ENCODE data around the gene PLEKHJ1. TPM values are rescaled to one million over a fixed set of nuclear protein-coding genes. Genes with fewer than 3 reads are reported as not detected.

Gene PLEKHJ1
- polyA plus RNA-seq, 2 of the 4 experiments (the other 2 are of a cell fraction), result 19.9 to 33.9 TPM

DNA sequence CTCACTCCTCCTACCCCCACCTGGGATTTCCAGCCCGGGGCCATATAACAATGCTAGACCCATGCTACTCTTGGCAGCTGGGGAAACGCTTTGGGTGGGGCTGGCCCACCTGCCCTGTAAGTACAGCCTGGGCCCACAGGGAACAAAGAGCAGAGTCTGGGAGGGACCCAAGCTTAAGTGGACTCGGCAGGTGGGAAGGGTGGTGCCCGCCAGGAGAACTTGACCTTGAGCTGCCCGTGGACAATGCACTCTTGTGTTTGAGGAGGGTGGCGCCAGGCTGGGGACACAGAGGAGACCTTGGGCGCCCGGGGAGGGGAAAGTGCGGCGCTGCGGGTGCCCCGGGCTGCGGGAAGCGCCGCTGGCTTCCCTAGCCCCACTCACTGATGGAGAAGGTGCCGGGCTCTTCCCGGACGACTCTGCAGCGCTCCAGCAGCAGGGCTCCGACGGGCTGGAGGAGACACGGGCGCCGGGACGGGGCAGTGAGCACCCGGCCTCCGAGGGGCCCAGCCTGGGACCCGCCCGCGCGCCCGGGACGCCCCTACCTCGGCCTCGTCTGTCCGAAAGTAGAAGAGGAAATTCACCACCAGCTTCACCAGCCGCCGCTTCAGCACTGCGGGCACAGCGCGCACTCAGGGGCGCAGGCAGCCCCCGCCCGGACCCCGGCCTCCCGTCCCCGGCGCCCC lies 607 bp downstream of the PLEKHJ1 start:
- ATAC-seq, result peak; percentile 2 to 22; a peak in 5 of 6 replicates
- no peak for FAIRE-seq
- 3% methylated on average over 6 of the region's 48 CpGs for WGBS (ENCODE audit: missing lambda C conversion rate)
- TF ChIP-seq, protein P1, sequence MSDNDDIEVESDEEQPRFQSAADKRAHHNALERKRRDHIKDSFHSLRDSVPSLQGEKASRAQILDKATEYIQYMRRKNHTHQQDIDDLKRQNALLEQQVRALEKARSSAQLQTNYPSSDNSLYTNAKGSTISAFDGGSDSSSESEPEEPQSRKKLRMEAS (IDR thresholded peaks at IDR 0.05), result no peak
- no peak for TF ChIP-seq JUN (IDR thresholded peaks at IDR 0.05)
- TF ChIP-seq, protein P2, sequence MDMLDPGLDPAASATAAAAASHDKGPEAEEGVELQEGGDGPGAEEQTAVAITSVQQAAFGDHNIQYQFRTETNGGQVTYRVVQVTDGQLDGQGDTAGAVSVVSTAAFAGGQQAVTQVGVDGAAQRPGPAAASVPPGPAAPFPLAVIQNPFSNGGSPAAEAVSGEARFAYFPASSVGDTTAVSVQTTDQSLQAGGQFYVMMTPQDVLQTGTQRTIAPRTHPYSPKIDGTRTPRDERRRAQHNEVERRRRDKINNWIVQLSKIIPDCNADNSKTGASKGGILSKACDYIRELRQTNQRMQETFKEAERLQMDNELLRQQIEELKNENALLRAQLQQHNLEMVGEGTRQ (IDR thresholded peaks at IDR 0.05), result no peak
- TF ChIP-seq GATA3 (IDR thresholded peaks at IDR 0.05; ENCODE audit: borderline replicate concordance), result no peak
- TF ChIP-seq KDM5A (IDR thresholded peaks at IDR 0.05), result no peak
- TF ChIP-seq ZC3H11A (IDR thresholded peaks at IDR 0.05), result no peak
- no peak for TF ChIP-seq ZSCAN20 (CRISPR knock-in tag; IDR thresholded peaks at IDR 0.05)
- no peak for TF ChIP-seq HOXB5 (CRISPR knock-in tag; IDR thresholded peaks at IDR 0.05)
- DNase-seq (ENCODE audit: low read depth in 1 of 2, low spot score in 1 of 2), result no peak
- POLR2A ChIA-PET, result interaction anchor here (0.6 to 1.0 kb wide), 3 partner anchors 28 to 240 kb away, joined by 3 to 7 read pairs (median 3); partner anchors contain the start of gene GADD45B
- peaks cover 28% of the 10 kb centered on the region for H3K4me1 ChIP-seq
- CTCF ChIA-PET, result interaction anchor here (0.6 to 1.6 kb wide), 23 partner anchors 8 to 402 kb away, joined by 3 to 10 read pairs (median 4); partner anchors contain the start of gene AMH
- peak overlapping the region; percentile 97 for H3K4me2 ChIP-seq
- peak overlapping the region; percentile 98 for H3K4me3 ChIP-seq
- H3K9me3 ChIP-seq, result no peaks in the 10 kb centered on the region
- H3K27ac ChIP-seq, result peak overlapping the region; percentile 97 to 99

DNA sequence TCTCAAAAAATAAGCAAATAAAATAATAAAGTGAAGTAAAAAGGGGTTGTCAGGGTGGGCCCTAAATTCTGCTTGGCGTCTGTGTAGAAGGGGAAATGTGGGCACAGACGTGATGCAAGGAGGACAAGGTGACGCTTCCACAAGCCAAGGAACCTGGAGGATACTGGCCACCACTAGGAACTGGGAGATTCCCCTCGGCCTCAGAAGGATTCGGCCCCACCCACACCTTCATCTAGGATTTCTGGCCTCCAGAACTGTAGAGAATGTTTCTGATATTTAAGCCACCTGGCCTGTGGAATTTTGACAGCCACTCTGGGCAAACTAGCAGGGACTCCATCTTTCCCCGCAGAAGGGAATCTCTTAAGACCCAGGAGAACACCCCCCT lies 1.1 kb downstream of the PLEKHJ1 start:
- WGBS (ENCODE audit: missing lambda C conversion rate), result 38% methylated on average over 6 of the region's 6 CpGs
- H3K4me3 ChIP-seq, result peak overlapping the region; percentile 98
- H3K4me2 ChIP-seq, result peak overlapping the region; percentile 97
- FAIRE-seq (no peak), DNase-seq (ENCODE audit: low read depth in 1 of 2, low spot score in 1 of 2) (no peak), ATAC-seq (no peak)
- H3K9me3 ChIP-seq, result no peaks in the 10 kb centered on the region
- CTCF ChIA-PET, result interaction anchor here (0.6 to 1.6 kb wide), 10 partner anchors 9 to 402 kb away, joined by 3 to 10 read pairs (median 4); no protein-coding TSS in a partner anchor
- peaks cover 24% of the 10 kb centered on the region for H3K4me1 ChIP-seq
- TF ChIP-seq FOSL2 (IDR thresholded peaks at IDR 0.05), result no peak
- no peak for TF ChIP-seq FOSL2 (CRISPR knock-in tag; IDR thresholded peaks at IDR 0.05)
- no peak for TF ChIP-seq CBX8 (IDR thresholded peaks at IDR 0.05)
- TF ChIP-seq, protein P3, sequence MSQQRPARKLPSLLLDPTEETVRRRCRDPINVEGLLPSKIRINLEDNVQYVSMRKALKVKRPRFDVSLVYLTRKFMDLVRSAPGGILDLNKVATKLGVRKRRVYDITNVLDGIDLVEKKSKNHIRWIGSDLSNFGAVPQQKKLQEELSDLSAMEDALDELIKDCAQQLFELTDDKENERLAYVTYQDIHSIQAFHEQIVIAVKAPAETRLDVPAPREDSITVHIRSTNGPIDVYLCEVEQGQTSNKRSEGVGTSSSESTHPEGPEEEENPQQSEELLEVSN (IDR thresholded peaks at IDR 0.05; ENCODE audit: borderline replicate concordance, low read depth), result no peak
- no peak for TF ChIP-seq JUN (IDR thresholded peaks at IDR 0.05)
- TF ChIP-seq KDM1A (IDR thresholded peaks at IDR 0.05; ENCODE audit: low read depth), result no peak
- TF ChIP-seq CHD4 (IDR thresholded peaks at IDR 0.05; ENCODE audit: borderline replicate concordance), result no peak
- no peak for TF ChIP-seq ZC3H11A (IDR thresholded peaks at IDR 0.05)
- TF ChIP-seq POLR2AphosphoS2 (conservative IDR thresholded peaks at IDR 0.05; ENCODE audit: low read length), result no peak
- POLR2A ChIA-PET, result no interaction called here
- H3K27ac ChIP-seq, result peak overlapping the region; percentile 97 to 99

DNA sequence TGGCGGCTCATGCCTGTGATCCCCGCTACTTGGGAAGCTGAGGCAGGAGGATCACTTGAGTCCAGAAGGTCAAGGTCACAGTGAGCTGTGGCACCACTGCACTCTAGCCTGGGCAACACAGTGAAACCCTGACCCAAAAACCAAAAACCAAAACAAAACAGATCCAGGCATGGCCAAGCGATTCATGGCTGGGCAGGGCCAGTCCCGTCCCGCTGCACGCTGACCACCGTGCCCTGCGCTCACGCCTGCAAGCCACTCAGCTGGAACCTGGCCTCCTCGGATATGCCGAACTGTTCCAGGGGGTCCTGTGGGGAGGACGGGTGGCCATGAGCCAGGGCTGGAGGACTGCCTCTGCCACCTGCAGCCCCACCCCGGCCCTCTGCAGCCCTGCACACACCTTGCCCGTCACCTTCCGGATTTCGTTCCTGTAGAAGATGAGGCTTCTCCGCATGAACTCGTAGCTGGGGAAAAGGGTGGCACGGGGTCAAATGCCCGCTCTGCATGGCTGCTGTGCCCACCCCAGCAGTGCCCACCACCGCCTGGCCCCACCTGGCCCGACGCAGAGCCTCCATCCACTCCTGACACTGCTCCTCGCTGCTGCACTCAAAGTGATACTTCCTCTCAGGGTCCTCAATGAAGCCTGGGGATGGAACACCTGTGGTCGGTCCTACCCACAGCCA lies 2.4 kb downstream of the PLEKHJ1 start:
- FAIRE-seq (no peak), DNase-seq (ENCODE audit: low read depth in 1 of 2, low spot score in 1 of 2) (no peak), ATAC-seq (no peak)
- Histone ChIP-seq H3K4me2 (no peak overlapping the region), H3K4me3 (no peak overlapping the region), H3K9me3 (no peaks in the 10 kb centered on the region), H3K4me1 (peaks cover 12% of the 10 kb centered on the region), H3K27ac (no peak overlapping the region)
- WGBS (ENCODE audit: missing lambda C conversion rate), result 95% methylated on average over 11 of the region's 25 CpGs
- CTCF ChIA-PET, result interaction anchor here (1.1 kb wide), 1 partner anchor 80 kb away, joined by 3 read pairs; no protein-coding TSS in a partner anchor
- POLR2A ChIA-PET, result no interaction called here
- TF ChIP-seq KDM5A (IDR thresholded peaks at IDR 0.05) (no peak), CHD4 (IDR thresholded peaks at IDR 0.05; ENCODE audit: borderline replicate concordance) (no peak), ESRRA (IDR thresholded peaks at IDR 0.05; ENCODE audit: borderline replicate concordance, low read length) (no peak), FOXS1 (CRISPR knock-in tag; IDR thresholded peaks at IDR 0.05) (no peak), CBX2 (IDR thresholded peaks at IDR 0.05; ENCODE audit: borderline replicate concordance, low read depth) (no peak)
- TF ChIP-seq, protein P4, sequence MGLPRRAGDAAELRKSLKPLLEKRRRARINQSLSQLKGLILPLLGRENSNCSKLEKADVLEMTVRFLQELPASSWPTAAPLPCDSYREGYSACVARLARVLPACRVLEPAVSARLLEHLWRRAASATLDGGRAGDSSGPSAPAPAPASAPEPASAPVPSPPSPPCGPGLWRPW (IDR thresholded peaks at IDR 0.05), result no peak

Data from A549 (cell line).